Measurements from ENCODE around the gene TXNDC5. TPM values are rescaled to one million over a fixed set of nuclear protein-coding genes. Genes with fewer than 3 reads are reported as not detected.

Gene TXNDC5
- total and polyA plus RNA-seq, 9 of the 15 experiments (the other 6 are each of a cell fraction or from before 2014, with no cell fraction given), result 33.9 to 156 (median 137) TPM

DNA sequence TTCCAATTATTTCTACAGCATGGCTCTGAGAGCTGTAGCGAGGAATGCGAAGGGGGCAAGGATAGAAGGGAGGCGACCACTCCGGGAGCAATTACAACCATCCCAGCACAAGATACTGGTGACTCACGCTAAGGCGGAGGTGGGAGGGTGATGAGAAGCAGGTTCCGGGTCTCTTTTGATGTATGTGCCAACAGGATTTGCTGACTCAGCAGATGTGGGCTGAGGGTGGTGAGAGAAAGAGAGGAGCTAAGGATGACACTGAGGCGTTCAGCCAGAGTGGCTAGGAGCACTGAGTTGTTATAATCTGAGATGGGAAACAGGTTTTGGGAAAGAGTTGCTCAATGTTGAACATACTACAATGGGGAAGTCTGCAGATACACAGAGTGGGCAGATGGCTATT, 9.3 kb upstream of the TXNDC5 start (continued):
- TF ChIP-seq FOXP1 (CRISPR knock-in tag; IDR thresholded peaks at IDR 0.05), result no peak
- no peak for TF ChIP-seq NR3C1 (CRISPR knock-in tag; IDR thresholded peaks at IDR 0.05)
- TF ChIP-seq CBFA2T2 (conservative IDR thresholded peaks at IDR 0.05), result no peak; the same call in 1 of the 2 replicates
- TF ChIP-seq SAFB (IDR thresholded peaks at IDR 0.05; ENCODE audit: borderline replicate concordance, low read depth, low read length), result no peak
- TF ChIP-seq LEF1 (IDR thresholded peaks at IDR 0.05), result peak; percentile 94
- TF ChIP-seq, protein P1, sequence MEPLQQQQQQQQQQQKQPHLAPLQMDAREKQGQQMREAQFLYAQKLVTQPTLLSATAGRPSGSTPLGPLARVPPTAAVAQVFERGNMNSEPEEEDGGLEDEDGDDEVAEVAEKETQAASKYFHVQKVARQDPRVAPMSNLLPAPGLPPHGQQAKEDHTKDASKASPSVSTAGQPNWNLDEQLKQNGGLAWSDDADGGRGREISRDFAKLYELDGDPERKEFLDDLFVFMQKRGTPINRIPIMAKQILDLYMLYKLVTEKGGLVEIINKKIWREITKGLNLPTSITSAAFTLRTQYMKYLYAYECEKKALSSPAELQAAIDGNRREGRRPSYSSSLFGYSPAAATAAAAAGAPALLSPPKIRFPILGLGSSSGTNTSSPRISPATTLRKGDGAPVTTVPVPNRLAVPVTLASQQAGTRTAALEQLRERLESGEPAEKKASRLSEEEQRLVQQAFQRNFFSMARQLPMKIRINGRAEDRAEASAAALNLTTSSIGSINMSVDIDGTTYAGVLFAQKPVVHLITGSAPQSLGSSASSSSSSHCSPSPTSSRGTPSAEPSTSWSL (CRISPR knock-in tag; IDR thresholded peaks at IDR 0.05; ENCODE audit: borderline replicate concordance), result no peak
- no peak for TF ChIP-seq HLTF (IDR thresholded peaks at IDR 0.05)
- TF ChIP-seq MCM2 (IDR thresholded peaks at IDR 0.05; ENCODE audit: low read depth), result no peak
- TF ChIP-seq DIDO1 (tag; IDR thresholded peaks at IDR 0.05; ENCODE audit: low read depth), result no peak
- TF ChIP-seq MCM3 (IDR thresholded peaks at IDR 0.05), result no peak
- no peak for TF ChIP-seq DMBX1 (CRISPR knock-in tag; IDR thresholded peaks at IDR 0.05; ENCODE audit: borderline replicate concordance)
- no peak for TF ChIP-seq ZNF232 (CRISPR knock-in tag; IDR thresholded peaks at IDR 0.05)
- no peak for TF ChIP-seq TOE1 (IDR thresholded peaks at IDR 0.05; ENCODE audit: borderline replicate concordance)
- TF ChIP-seq TOE1 (CRISPR knock-in tag; IDR thresholded peaks at IDR 0.05; ENCODE audit: borderline replicate concordance, low read depth), result no peak
- TF ChIP-seq ZFPM2 (CRISPR knock-in tag; IDR thresholded peaks at IDR 0.05), result no peak
- no peak for TF ChIP-seq ELF4 (CRISPR knock-in tag; IDR thresholded peaks at IDR 0.05)
- no peak for TF ChIP-seq ETS2 (tag; IDR thresholded peaks at IDR 0.05; ENCODE audit: borderline replicate concordance, poor library complexity, severe bottlenecking)
- peak; percentile 58 to 70; a peak in 3 of 4 replicates for TF ChIP-seq KDM1A (IDR thresholded peaks at IDR 0.05)
- TF ChIP-seq DPF2 (IDR thresholded peaks at IDR 0.05), result peak; percentile 73
- no peak for TF ChIP-seq PCBP2 (IDR thresholded peaks at IDR 0.05; ENCODE audit: low read depth, low read length, poor library complexity, severe bottlenecking)
- no peak for TF ChIP-seq ZNF263 (CRISPR knock-in tag; IDR thresholded peaks at IDR 0.05; ENCODE audit: borderline replicate concordance)
- TF ChIP-seq EGR1 (conservative IDR thresholded peaks at IDR 0.05), result peak; percentile 87
